Measurements from ENCODE around the gene MAN2C1.
"Not testable (repeated sequence)": the region's sequence is repeated elsewhere in the genome, so short reads cannot be mapped to it uniquely, and the experiment has no call there.

GRCh38 chr15:75312548-75312947, 55.9 kb downstream of the MAN2C1 start:
- TF ChIP-seq EZH2phosphoT487 (IDR thresholded peaks at IDR 0.05; ENCODE audit: insufficient read depth, low read depth); EZH2 (IDR thresholded peaks at IDR 0.05; ENCODE audit: insufficient read depth, poor library complexity, severe bottlenecking): not testable (repeated sequence)

All from GM23248 (cell line).